Activated gamma-delta T cell treated with anti-CD3 and anti-CD28 coated beads, Interleukin-2, amount 50 U/mL, for 16 hours (primary cell): ENCODE data around the gene TSPAN13.

Experiments
- DNase-seq: peaks from one replicate; pipeline ENCODE4 v3.0.0-alpha.2; 2020; ENCODE audit warnings: low read depth

Gene TSPAN13

DNA sequence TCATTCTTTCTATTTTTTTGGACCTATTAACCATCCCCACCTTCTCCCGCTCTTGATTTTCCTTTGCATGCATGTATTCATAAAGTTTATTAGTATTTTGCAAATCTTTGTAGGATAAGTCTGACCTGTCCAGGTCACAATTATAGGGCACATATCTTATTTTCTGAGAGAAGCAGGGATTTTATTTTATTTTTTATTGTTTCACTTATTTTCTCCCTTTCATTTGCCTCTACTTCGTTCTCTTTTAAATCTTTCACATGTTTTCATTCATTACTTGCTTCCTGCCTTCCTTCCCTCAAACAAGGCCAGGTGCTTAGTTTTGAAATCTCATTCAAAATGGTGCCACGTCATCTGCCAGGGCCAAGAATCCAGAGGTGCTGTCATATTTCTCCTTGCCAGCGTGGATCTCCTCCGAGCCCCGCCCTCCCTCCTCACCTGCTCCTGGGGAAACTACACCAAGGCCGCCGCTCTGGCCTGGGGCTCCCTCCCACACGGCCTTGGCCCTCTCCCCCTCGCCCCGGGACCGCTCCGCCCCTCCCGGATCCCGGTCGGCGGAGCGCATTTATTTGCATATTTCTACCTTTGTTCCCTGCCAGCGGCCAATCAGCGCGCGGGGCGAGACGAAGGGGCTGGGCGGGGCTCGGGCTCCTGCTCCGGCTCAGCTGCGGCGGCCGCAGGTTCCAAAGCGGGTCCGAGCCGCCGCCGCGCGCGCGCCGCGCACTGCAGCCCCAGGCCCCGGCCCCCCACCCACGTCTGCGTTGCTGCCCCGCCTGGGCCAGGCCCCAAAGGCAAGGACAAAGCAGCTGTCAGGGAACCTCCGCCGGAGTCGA lies at the start of gene TSPAN13:
TSPAN13 (plus strand) TSS at position 654 of the 830 bp plus-strand sequence. CDS start 213 bp downstream, outside the sequence.
- DNase-seq, result no peak

DNA sequence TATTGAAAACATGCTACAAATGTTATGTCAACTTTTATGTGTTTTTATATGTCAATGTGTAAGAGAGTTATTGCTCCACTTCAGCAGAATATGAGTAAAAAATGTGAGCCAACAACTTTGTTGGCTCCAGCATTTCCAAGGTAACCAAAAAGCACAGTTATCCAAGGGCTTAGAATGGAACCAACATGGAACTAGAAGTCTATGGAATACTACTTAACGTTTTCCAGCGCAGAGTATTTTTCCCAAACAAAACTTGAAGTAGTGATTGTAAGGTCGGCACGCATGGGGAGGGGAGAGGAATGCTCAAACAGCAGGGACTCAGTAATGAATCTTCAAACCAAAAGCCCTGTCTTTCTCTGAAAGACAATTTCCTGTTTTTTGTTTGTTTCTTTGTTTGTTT lies 45.0 kb upstream of the TSPAN13 start:
- no peak for DNase-seq

DNA sequence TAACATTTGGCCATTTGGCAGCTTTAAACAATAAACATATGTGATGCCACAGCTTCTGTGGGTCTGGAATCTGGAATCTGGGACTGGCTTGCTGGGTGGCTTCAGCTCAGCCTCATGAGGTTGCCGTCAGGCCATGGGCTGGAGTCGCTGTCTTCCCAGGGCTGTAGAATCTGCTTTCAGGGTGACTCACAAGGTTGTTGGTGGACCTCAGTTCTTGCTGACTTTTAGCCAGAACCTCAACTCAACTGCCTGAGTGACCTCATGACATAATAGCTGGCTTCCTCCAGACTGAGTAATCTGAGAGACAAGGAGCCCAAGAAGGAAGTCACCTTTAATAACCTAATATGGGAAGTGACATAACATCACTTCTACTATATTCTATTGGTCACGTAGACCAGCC lies 44.6 kb upstream of the TSPAN13 start:
- no peak for DNase-seq

DNA sequence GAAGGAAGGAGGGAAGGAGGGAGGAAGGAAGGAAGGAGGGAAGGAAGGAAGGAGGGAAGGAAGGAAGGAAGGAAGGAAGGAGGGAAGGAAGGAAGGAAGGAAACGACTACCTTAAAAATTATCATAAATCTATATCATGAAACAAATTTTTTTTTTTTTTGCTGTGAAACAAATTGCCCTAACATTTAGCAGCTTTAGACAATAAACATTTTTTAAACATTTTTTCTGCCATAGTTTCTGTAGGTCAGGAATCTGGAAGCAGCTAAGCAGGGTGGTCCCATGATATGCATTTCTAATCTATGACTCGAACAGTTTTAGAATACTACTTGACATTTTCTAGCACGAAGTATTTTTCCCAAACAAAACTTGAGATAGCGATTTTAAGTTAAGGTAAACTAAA lies 42.9 kb upstream of the TSPAN13 start:
- no peak for DNase-seq

DNA sequence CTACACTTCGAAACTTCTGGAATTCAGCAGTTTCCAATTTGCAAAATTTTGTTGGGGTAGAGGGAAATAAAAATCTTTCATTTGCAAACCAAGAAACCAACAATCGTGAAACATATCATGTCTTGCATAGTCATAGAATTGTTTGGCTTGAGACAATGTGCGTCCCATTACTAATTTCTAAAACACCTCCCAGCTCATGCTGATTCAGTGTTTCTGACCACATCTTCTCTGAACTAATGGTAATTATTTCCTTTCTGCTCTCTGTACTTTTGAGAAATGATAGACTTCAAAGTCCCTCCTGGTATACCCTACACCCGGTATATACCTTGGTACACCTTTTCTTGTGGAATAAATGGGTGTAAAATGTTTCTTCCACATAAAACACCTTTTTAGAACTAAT lies 41.8 kb upstream of the TSPAN13 start:
- no peak for DNase-seq

DNA sequence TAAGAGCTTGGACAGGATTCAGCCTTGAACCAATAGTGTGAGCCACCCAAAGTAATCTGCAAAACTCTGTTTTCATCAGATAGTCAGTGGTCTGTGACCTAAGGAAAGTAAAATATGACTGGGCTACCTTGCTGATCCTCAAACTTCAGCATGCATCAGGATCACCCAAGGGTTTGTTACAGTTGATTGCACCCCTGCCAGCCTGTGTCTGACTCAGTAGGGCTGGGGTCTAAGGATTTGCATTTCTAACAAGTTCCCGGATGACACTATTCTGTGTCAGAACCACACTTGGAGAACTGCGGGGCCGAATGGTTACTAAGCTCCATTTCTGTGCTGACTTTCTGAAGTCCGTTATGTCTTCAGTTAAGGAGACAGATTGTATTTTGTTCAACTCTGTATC lies 40.6 kb upstream of the TSPAN13 start:
- DNase-seq, result no peak

DNA sequence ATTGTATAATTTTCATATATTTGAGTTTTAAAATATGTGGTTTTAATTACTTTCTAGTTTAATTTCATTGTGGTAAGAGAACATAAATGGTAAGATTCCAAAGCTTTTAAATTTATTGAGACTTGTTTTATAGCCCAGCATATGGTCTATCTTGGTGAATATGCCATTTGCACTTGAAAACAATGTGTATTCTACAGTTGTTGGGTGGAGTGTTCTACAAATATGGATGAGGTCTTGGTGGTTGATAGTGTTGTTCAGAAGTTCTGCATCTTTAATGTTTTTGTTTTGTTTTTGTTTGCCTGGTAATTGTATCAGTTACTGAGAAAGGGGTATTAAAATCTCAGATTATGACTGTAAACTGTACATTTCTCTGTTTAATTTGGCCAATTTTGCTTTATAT lies 37.6 kb upstream of the TSPAN13 start:
- no peak for DNase-seq

DNA sequence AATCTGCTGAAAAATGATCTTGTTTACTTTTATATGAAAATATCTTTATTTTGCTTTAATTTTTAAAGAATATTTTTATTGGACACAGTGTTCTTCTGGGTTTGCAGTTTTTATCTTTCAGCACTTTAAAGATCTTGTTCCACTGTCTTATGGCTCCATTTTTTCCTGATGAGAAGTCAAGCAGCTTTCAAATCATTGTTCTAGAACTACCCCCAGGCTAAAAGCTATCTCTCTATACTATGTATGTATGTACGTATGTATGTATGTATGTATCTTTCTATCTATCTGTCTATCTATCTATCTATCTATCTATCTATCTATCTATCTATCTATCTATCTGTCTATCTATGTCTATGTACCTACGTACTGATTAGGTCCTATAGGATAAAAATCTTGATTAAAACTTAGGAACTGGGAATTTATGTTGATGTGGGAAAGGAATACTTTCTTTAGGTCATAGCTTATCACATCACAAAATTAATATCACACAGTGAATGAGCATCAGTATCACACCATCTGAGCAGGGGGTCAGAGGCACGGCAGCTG lies 35.4 kb upstream of the TSPAN13 start:
- DNase-seq, result no peak

DNA sequence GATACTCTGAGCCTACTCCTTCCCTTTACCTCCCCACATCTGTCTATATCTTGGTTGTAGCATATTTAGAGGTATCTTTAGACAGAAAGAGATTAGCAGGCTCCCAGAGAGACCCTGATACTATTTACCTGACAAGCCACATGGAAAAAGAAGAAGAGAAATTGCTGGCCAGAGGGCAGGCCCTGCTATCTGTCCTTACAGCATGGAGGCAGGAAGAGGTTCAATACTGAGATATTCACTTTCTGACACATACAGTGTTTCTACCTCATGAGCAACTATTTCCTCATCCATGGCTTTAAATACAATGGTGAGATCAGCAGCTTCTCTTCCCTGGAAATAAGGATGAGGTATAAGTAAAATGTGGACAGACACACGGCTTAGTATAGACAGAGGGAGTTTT lies 33.9 kb upstream of the TSPAN13 start:
- DNase-seq, result no peak

DNA sequence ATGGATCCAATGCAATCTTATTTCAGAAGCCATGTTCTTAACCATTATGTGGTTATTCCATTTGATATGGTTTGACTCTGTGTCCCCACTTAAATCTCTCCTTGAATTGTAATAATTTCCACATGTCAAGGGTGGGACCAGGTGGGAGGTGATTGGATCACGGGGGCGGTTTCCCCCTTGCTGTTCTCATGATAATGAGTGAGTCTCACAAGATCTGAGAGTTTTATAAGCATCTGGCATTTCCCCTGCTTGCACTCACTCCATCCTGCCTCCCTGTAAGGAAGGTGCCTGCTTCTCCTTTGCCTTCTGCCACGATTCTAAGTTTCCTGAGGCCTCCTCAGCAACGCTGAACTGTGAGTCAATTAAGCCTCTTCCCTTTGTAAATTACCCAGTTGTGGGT lies 32.0 kb upstream of the TSPAN13 start:
- no peak for DNase-seq

DNA sequence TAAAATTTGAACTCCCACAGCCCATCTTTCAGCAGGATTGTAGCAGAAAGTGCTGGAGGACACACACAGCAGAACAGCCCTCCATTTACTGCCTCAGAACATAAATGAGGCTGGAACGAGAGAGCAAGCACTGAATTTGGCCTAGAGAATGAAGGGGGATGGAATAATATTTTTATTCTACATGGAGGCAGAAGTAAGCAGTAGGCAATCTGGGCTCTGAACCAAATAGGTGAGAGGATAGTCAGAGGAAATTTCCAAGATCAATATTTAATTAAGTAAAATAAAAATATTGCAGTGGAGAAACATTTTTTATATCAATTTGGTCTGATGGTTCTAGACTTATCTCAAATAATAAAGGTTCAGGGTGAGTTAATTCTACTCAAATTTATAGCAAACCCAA lies 29.2 kb upstream of the TSPAN13 start:
- no peak for DNase-seq

DNA sequence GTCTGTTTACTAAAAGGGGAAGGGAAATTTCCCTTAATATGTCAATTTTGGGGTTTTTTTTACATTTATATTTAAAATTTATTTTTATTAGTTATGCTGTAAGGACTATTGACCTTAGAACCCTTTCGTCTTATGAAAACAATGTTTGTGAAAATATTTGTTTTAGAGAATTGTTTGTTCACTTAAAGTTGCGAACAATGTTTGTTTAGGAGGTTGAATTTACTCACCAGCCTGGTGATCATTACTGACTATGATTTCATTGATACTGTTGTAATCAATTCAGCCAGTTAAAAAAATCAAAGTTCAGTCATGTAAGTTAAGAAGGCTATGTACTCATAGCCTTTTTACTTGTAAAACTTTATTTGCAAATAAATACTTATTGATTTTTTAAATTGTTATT lies 27.4 kb upstream of the TSPAN13 start:
- no peak for DNase-seq

DNA sequence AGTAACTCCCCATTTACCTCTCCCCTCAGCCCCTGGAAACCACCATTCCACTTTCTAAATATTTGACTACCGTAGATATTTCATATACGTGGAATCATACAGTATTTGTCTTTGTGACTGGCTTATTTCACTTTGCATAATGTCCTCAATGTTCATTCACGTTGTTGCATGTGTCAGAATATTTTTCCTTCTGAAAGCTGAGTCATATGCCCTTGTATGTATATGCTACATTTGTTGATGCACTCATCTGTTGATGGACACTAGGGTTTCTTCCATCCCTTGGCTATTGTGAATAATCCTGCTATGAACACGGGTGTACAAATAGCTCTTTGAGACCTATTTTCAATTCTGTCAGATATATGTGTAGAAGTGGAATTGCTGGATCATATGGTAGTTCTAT lies 25.8 kb upstream of the TSPAN13 start:
- DNase-seq, result no peak

DNA sequence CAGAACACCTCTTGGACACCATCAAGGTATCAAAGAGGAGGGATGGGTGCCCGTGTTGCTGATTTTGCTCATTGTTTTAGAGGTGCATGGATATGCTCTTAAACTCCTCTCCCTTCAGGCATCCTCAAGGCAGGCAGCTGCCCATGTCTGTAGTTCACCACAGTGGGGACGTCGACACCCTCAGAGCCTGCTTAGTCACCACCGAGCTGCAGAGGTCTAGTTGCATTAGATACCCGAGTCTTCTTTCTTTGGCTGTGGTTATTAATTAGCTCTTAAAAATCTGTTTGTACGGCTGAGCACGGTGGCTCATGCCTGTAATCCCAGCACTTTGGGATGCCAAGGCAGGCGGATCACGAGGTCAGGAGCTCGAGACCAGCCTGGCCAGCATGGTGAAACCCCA lies 24.7 kb upstream of the TSPAN13 start:
- no peak for DNase-seq

DNA sequence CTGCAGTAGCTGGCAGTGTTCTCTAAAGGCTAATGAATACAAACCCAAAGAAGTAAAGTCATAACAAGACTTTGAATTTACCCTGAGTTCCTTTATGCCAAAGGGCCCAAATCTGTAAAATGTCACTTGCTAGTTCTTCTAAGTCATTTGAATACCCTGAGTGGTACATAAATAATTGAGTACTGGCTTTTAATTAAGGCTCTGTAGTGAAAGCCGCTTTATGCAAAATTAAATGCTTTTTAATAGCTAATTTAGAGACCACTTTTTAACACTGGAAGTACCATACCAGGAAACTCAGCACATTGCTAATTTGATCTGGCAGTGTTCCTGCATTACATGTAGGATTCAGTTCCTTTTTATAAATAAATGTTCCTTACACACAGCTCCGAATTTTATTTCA lies 24.0 kb upstream of the TSPAN13 start:
- no peak for DNase-seq

DNA sequence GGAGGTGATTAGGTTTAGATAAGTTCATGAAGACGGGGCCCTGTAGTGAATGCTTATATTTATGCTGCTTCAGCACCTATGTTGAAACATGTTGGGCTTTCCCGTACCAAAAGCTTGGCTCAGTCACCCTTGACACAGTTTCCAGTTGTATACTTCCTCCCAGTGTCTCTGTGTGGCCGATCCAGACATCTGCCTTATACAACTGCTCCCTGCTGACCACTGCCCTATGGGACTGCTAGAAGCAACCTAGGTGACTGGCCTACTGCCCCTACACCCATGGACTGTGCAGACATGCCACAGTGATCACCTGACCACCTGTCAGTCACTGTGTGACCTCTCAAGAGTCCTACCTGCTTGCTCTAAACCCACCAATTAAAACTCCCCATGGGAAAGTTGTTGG lies 22.6 kb upstream of the TSPAN13 start:
- no peak for DNase-seq

DNA sequence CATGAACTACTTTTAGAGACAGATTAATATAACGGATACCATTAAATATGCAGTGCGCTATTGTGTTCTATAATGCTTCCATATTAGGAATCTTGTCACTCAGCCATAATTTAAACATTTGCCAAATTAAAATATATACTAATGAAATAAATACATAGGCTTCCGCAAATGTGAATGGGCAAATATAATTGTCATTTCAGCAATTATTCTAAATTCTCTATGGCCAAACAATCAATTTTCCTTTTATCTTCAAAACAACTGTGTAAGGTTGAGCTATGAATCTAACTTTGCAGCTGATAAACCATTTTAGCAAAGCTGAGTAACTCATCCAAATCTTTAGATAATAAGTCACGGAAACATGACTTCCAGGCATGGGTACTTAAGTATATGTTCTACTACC lies 20.7 kb upstream of the TSPAN13 start:
- DNase-seq, result no peak

DNA sequence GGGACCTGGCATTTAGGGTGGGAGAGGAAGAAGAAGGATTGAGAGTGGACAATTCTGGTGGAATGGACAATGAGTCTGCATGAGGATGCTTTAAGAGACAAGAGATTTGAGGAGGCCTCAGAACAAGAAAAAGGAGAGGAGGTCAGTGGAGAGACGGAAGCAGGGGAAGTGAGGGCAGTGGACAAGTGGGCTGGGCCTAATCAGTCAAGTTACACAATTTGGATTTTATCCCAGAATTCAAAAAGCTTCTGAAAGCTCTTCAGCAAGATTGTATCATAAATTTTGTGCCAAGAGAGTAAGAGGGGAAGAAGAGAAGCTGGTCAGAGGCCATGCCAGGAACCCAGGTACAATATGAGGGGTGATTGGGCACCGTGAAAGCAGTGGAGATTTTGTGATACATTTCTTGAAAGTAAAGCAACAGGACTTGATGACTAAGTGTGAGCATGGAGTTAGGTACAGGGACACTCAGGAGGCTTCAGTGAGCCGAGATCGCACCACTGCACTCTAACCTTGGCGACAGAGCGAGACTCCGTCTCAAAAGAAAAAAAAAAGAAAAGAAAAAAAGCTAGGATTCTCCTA lies 19.3 kb upstream of the TSPAN13 start:
- no peak for DNase-seq

DNA sequence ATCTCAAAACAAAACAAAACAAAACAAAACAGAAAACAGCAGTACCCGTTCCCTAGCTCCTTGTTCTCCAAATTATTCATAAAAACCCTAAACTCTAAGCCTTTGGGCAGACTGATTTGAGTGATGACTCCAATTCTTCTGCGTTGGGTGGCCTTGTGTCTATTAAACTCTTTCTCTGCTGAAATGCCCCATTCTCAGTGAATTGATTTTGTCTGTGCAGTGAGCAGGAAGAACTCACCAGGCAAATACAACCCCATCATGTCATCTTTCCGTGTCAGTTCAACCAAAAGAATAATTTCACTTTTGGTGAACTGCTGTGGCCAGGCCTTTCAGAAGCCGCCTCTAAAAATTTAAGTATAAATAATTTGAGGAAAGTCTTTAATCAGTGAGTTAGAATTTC lies 18.5 kb upstream of the TSPAN13 start:
- DNase-seq, result no peak

DNA sequence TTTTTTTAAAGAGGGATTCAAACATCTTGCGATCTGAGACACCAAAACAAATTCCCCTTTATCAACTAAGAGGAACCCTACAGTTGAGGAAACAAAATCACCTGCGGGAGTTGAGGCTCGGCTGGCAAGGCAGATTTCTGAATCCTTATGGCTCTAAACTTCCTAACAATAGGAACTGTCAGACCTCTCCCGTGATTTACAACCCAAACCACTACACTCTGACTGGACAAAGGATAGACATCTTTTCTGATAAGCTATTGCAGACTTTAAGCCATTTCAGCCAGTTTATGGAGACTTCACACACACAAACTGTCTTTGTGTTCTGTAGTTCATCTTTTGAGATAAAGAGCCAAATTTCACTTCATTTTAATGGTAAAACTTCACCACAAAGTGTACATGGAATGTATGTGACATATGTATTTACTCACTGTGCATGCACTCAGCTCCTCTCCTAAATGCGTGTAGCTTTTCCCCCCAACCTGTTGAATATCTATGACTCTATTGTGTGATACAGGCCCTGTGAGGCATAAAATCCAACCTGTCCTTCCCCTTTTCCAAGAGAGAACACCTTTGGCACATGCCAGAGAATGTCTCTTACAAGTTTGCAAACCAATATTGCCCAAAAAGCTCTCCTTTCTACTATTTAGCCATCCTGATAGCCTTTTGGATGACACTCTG lies 15.4 kb upstream of the TSPAN13 start:
- no peak for DNase-seq

DNA sequence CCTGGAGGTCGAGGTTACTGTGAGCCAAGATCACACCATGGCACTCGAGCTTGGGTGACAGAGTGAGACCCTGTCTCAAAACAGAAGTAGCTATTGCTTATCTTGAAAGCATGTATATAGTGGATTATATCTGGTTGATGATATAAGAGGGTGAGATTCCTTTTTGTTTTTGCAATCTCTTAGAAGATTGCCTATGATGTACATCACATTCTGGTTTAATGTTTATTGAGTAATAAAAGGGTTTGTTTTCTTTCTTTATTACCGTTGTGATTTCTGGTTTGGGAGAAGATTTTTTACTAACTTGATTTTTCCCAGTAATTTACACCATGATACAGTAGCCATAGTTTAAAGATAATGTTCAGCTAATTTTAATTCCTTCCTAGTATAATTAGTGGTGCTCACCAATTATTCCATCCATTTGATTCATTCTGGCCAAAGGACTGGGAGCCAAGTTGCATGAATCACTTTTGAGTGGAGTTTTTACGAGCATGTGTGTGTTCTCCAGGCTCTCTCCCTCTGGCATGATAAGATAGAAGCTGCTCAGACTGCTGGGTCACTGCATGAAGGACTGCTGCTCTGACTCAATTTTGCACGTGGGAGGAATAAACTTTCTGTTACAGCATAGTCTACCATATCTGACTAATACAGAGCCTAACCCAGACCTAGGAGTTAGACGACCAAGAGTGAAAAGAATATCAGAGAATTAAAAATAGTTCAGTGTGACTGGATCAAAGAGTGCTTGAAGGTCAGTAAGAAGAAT lies 13.5 kb upstream of the TSPAN13 start:
- DNase-seq, result no peak

DNA sequence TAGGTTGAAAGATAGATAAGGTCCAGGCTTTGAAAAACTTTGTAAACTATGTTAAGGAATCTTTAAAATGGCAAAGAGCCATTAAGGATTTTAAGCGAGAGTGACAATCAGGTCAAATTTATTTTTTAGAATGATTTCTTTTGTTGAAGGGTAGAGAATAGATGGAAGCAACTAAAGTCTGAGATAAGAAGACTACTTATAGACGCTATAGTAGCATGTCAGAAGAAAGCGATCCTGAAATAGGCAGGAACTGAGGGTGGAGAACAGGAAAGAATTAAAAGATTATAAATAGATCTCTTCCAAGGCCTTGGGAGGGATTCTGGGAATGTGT lies 13.0 kb upstream of the TSPAN13 start:
- DNase-seq, result no peak

DNA sequence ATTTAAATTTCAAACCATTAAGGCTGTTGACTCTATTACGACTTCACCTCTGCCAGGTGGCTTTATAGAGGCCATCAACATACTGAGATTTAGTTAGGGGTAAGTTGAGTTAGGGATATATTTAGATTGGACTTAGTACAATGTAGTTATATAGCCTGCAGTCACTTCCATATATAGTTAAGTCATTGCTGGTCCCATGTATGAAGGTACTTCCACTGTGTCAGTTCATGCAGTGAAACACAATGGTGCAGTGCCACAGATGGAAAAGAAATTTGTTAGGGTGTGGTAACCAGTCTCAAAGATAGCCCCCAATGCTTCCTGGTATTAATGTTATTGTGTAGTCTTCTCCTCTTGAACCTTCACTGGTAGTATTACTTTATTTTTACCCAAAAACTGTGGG lies 12.6 kb upstream of the TSPAN13 start:
- DNase-seq, result no peak
